ENCODE measurements around the gene CTBP1. TPM values are rescaled to one million over a fixed set of nuclear protein-coding genes. Genes with fewer than 3 reads are reported as not detected.
A peak's percentile ranks its signal among the peaks of the same experiment; 100 is the strongest.

Gene CTBP1
- total and polyA plus RNA-seq, 4 donors, result 98.8 to 232 (median 168) TPM

DNA sequence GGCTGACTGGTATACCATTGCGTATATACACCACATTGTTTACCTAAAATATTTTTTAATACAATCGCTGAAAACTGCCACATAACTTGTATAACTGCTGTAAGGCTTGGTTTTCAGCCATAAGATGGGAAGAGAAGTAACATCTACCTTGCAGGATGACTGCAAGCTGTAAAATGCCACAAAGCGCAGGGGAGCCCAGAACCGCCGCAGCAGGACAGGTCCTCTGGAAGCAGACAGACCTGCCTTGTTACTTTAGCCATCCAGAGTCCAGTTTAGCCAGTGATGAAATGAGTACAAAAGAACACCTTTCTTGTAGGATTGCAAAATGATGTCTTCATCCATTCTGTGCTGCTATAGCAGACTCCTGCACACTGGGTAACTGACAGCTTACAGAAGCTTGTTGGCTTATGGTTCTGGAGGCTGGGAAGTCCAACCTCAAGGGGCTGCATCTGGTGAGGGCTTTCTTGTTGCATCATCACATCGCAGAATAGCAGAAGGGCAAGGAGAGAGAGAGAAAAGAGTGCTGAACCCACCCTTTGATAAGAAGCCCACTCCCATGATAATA, 4.1 kb upstream of the CTBP1 start:
- WGBS (ENCODE audit: insufficient coverage), result no CpG with 5 or more reads among the region's 6 CpGs
- Histone ChIP-seq H3K27ac (ENCODE audit: low read depth, low read length) (no peak overlapping the region), H3K4me1 (ENCODE audit: control insufficient read depth, insufficient read depth, low read length) (peaks cover 20% of the 10 kb centered on the region), H3K4me3 (ENCODE audit: low read depth, low read length) (no peak overlapping the region), H3K36me3 (ENCODE audit: control insufficient read depth, insufficient read depth, low read length) (peaks cover 21% of the 10 kb centered on the region), H3K9me3 (ENCODE audit: control insufficient read depth, insufficient read depth, low read length) (peaks cover 15% of the 10 kb centered on the region), H3K27me3 (ENCODE audit: control insufficient read depth, insufficient read depth, low read length) (no peaks in the 10 kb centered on the region)
- DNase-seq (ENCODE audit: low read depth in 4 of 6, low spot score in 6 of 6), result no peak

DNA sequence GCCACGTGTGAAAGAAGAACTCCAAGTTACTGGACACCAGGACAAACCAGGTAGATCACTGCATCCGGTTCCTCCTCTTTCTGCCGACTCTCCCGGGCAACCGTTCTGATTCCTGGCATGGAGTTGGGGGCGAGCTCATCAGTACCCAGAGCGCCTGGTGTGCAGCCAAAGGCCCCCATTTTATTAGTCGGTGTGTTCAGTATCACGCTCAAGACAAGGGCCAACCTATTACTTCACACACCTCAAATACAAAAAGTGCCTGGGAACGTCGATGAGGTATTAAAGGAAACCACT, 2.8 kb upstream of the CTBP1 start:
- Histone ChIP-seq H3K27ac (ENCODE audit: low read depth, low read length) (no peak overlapping the region), H3K36me3 (ENCODE audit: control insufficient read depth, insufficient read depth, low read length) (peaks cover 28% of the 10 kb centered on the region), H3K27me3 (ENCODE audit: control insufficient read depth, insufficient read depth, low read length) (no peaks in the 10 kb centered on the region), H3K9me3 (ENCODE audit: control insufficient read depth, insufficient read depth, low read length) (peaks cover 12% of the 10 kb centered on the region), H3K4me3 (ENCODE audit: low read depth, low read length) (no peak overlapping the region), H3K4me1 (ENCODE audit: control insufficient read depth, insufficient read depth, low read length) (peaks cover 32% of the 10 kb centered on the region)
- WGBS (ENCODE audit: insufficient coverage), result 95% methylated on average over 9 of the region's 11 CpGs
- no peak for DNase-seq (ENCODE audit: low read depth in 4 of 6, low spot score in 6 of 6)

DNA sequence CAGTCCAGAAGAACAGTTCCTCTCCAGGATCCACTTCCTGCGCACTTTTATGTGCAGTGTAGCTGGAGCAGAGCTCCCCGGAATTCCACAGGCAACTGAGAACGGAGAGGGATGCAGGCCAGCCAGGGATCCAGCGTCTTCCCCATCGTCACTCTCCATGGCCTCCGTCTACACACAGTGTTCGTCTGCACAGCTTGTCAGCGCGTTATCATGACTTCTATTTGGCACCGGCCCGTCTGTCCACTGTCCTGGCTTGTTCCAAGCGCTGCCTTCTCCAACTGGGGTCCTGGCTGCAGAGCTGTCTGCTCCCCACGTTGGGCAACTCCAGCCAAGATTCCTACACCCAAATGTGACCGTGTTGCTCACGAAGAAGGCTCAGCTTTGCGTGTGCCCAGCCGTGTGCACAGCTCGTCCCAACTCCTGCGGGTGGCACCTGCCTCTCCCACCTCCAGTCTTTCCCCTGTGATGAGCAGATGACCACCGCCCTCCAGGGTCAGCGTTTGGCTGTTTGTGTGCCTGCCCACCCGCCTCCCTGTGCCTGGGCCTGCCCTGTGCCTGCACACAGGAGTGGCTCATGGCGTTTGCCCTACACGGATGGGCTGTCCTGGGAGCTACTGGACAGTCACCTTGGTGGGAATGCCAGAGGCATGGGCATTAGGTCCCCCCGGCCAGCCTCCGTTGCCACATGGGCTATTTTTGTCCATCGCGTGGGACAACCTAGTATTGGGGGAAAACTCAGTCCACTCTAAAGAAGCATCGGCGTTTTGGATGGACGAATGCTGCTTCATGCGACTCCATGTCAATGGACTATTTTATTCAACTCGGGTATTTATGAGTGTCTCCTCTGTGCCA, 2.2 kb upstream of the CTBP1 start:
- Histone ChIP-seq H3K27me3 (ENCODE audit: control insufficient read depth, insufficient read depth, low read length) (no peaks in the 10 kb centered on the region), H3K9me3 (ENCODE audit: control insufficient read depth, insufficient read depth, low read length) (peaks cover 12% of the 10 kb centered on the region), H3K36me3 (ENCODE audit: control insufficient read depth, insufficient read depth, low read length) (peaks cover 34% of the 10 kb centered on the region), H3K4me3 (ENCODE audit: low read depth, low read length) (no peak overlapping the region), H3K27ac (ENCODE audit: low read depth, low read length) (no peak overlapping the region), H3K4me1 (ENCODE audit: control insufficient read depth, insufficient read depth, low read length) (peaks cover 37% of the 10 kb centered on the region)
- no peak for DNase-seq (ENCODE audit: low read depth in 4 of 6, low spot score in 6 of 6)
- 97% methylated on average over 32 of the region's 33 CpGs for WGBS (ENCODE audit: insufficient coverage)

DNA sequence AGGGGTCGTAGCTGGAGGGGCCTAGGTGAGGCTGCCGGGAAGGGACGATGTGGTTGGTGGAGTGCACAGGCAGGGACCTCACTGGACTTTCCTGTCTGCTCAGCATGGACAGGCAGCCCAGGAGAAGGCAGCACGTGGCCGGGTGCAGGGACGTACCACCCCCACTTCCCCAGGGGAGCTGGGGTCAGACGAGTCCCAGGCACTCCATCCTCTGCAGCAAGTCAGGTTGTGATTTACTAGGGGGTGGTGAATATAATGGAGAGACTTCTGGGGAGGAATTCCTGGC, 1.5 kb upstream of the CTBP1 start:
- Histone ChIP-seq H3K36me3 (ENCODE audit: control insufficient read depth, insufficient read depth, low read length) (peaks cover 41% of the 10 kb centered on the region), H3K27me3 (ENCODE audit: control insufficient read depth, insufficient read depth, low read length) (no peaks in the 10 kb centered on the region), H3K9me3 (ENCODE audit: control insufficient read depth, insufficient read depth, low read length) (peaks cover 10% of the 10 kb centered on the region), H3K4me1 (ENCODE audit: control insufficient read depth, insufficient read depth, low read length) (peaks cover 44% of the 10 kb centered on the region), H3K27ac (ENCODE audit: low read depth, low read length) (peak overlapping the region; percentile 82), H3K4me3 (ENCODE audit: low read depth, low read length) (no peak overlapping the region)
- no peak for DNase-seq (ENCODE audit: low read depth in 4 of 6, low spot score in 6 of 6)
- 94% methylated on average over 5 of the region's 7 CpGs for WGBS (ENCODE audit: insufficient coverage)

DNA sequence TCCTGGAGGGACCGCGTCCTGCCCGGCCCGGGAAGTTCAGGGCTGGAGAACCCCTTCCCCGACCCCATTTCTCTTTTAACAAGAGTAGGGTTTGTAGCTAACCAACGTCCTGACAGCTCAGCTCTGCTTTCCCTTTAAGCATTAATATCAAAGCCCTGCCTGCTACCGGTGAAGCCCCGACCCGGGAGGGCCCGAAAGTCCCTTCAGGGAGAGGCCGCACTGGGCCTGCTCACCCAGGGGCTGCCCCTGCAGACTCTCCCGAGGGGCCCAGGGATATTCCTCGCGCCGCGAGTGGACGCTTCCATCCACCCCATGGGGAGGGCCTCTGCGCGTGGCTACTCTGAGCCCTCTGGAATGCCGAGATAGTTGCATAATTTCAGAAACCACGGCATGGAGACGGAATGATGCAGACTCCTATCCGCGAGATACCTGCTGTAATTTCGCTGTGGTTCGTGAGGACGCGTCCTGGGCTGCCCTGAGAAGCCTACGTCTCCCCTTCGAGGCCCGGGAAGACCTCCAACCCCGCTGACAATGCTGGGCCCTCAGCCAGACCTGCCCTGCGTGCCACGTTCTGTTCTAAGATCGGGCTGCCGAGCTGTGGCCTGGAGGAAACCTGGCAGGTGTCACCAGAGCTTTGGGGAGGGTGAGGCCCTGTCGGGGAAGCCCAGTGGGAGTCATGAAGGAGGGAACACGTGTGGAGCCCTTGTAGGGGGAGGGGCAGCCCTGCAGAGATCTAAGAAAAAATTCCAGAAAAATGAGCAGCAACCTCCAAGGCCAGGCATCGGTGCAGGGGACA, 999 bp upstream of the CTBP1 start:
- DNase-seq (ENCODE audit: low read depth in 4 of 6, low spot score in 6 of 6), result no peak
- Histone ChIP-seq H3K36me3 (ENCODE audit: control insufficient read depth, insufficient read depth, low read length) (peaks cover 46% of the 10 kb centered on the region), H3K27me3 (ENCODE audit: control insufficient read depth, insufficient read depth, low read length) (no peaks in the 10 kb centered on the region), H3K27ac (ENCODE audit: low read depth, low read length) (peak overlapping the region; percentile 82), H3K9me3 (ENCODE audit: control insufficient read depth, insufficient read depth, low read length) (peaks cover 8% of the 10 kb centered on the region), H3K4me3 (ENCODE audit: low read depth, low read length) (peak overlapping the region; percentile 51), H3K4me1 (ENCODE audit: control insufficient read depth, insufficient read depth, low read length) (peaks cover 49% of the 10 kb centered on the region)
- 32% methylated on average over 38 of the region's 39 CpGs for WGBS (ENCODE audit: insufficient coverage)

DNA sequence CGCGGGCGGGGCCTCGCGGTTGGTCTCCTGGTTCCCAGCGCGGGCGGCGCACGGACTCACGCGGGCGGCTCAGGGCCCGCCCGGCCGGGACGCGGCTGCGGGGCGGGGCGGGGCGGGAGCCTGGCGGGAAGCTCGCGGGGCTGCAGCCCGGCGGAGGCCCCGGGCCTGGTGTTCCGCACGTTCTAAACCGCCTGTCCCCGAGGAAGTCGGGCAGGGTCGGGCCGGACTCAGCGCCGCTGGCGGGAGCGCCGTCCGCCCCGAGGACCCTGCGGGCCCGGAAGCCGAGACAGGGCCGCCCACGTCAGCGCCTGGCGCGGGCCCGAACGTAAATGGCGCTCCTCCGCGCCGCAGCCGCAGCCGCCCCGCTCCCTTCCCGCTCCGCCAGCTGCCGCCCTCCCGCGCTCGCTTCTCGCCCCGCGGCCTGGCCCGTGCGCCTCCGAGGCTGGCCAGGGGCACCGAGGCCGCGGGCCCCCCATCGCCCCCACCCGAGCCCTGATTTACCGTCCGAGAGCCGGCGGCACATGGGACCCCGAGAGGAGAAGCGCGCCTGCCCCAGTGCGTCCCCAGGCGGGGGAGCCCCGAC, 309 bp upstream of the CTBP1 start:
- whole genome bisulfite sequencing (ENCODE audit: insufficient coverage), result under 1% methylated on average over 86 of the region's 86 CpGs
- Histone ChIP-seq H3K27ac (ENCODE audit: low read depth, low read length) (peak overlapping the region; percentile 82), H3K27me3 (ENCODE audit: control insufficient read depth, insufficient read depth, low read length) (no peaks in the 10 kb centered on the region), H3K36me3 (ENCODE audit: control insufficient read depth, insufficient read depth, low read length) (peaks cover 53% of the 10 kb centered on the region), H3K9me3 (ENCODE audit: control insufficient read depth, insufficient read depth, low read length) (peaks cover 5% of the 10 kb centered on the region), H3K4me3 (ENCODE audit: low read depth, low read length) (peak overlapping the region; percentile 51), H3K4me1 (ENCODE audit: control insufficient read depth, insufficient read depth, low read length) (peaks cover 56% of the 10 kb centered on the region)
- DNase-seq (ENCODE audit: low read depth in 4 of 6, low spot score in 6 of 6), result peak; percentile 52 to 97 (median 84)

DNA sequence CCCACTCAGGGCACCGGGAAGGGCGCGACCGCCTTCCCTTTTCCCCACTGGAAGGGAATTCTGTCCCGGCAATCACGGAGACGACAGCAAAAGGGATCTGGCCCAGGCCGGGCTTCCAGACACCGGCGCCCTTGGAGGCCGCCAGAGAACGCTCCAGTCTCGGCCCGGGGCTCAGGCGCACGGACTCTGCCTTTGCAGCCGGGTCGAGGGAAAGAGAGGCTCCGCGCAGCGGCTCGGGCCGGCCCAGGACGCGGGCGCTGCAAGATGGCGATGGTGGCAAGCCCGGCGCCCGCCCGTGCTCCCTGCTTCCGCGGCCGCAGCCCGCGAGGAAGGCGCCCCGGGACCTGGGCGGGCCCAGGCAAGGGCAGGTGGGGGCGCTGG, 1.1 kb downstream of the CTBP1 start:
- peaks cover 1% of the 10 kb centered on the region for H3K9me3 ChIP-seq (ENCODE audit: control insufficient read depth, insufficient read depth, low read length)
- H3K36me3 ChIP-seq (ENCODE audit: control insufficient read depth, insufficient read depth, low read length), result peaks cover 64% of the 10 kb centered on the region
- H3K27me3 ChIP-seq (ENCODE audit: control insufficient read depth, insufficient read depth, low read length), result no peaks in the 10 kb centered on the region
- 0% methylated on average over 40 of the region's 40 CpGs for WGBS (ENCODE audit: insufficient coverage)
- H3K4me3 ChIP-seq (ENCODE audit: low read depth, low read length), result peak overlapping the region; percentile 53
- no peak for DNase-seq (ENCODE audit: low read depth in 4 of 6, low spot score in 6 of 6)
- H3K4me1 ChIP-seq (ENCODE audit: control insufficient read depth, insufficient read depth, low read length), result peaks cover 70% of the 10 kb centered on the region
- peak overlapping the region; percentile 76 for H3K27ac ChIP-seq (ENCODE audit: low read depth, low read length)

DNA sequence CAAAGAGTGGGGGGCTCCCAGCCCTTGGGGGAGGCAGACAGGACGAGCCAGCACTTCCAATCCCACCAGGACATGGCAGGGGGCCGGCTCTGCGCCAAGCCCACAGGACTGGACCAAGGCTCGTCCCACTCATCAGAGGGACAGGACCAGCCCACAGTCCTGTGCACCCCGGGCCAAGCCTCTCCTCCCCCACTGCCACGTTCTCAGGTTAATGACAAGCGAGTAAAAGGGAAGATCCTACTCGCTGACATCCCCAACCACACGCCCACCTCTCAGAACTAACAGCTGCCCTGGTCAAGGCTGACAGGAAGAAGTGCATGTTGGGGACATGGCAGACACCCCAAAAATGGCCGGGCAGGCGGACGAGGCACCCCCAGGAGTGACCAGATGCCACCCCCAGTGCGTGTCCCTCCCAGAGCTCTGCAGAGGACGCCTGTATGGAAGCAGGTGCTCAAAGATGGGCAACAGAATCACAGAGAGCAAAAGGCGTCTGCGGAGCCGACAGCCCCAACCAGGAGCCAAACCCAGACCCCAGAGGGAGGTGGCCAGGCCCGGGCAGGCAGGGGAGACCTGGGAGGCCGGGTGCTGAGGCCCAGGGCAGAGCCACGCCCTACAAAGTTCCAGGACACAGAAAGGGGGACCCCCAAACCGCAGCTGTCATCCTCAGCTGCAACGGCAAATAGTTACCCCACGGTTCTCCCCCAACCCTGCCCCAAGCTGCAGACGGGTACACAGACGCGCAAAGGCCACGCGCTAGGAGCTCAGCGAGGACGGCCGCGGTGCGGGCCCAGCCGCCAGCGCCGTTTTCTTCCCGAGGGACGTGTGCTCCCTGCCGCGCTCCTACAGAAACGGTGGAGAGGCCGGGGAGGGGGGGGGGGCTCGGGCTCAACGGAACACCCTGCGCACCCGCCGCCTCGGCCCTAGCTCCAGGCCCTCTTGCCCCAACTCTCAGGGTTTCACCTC, 1.7 kb downstream of the CTBP1 start:
- no peaks in the 10 kb centered on the region for H3K27me3 ChIP-seq (ENCODE audit: control insufficient read depth, insufficient read depth, low read length)
- peaks cover 1% of the 10 kb centered on the region for H3K9me3 ChIP-seq (ENCODE audit: control insufficient read depth, insufficient read depth, low read length)
- peak overlapping the region; percentile 70 for H3K27ac ChIP-seq (ENCODE audit: low read depth, low read length)
- peaks cover 76% of the 10 kb centered on the region for H3K4me1 ChIP-seq (ENCODE audit: control insufficient read depth, insufficient read depth, low read length)
- H3K36me3 ChIP-seq (ENCODE audit: control insufficient read depth, insufficient read depth, low read length), result peaks cover 71% of the 10 kb centered on the region
- peak overlapping the region; percentile 53 for H3K4me3 ChIP-seq (ENCODE audit: low read depth, low read length)
- DNase-seq (ENCODE audit: low read depth in 4 of 6, low spot score in 6 of 6), result no peak
- WGBS (ENCODE audit: insufficient coverage), result 27% methylated on average over 29 of the region's 48 CpGs

All from spinal cord (tissue), 10 donors.